Stimulated activated CD8-positive, alpha-beta memory T cell treated with anti-CD3 and anti-CD28 coated beads, Interleukin-12 subunit alpha, Interleukin-12 subunit beta, amount 100 ng/mL, for 24 hours (primary cell): ENCODE results near the gene TAX1BP1.
"Not testable (repeated sequence)": the region's sequence is repeated elsewhere in the genome, so short reads cannot be mapped to it uniquely, and the experiment has no call there.

Experiments used
- DNase-seq: peaks from one replicate; pipeline ENCODE4 v3.0.0-alpha.2; 2020; ENCODE audit errors: extremely low read depth

The TAX1BP1 gene

GRCh38 chr7:27843584-27844305 lies 103.8 kb downstream of the TAX1BP1 start:
- DNase-seq = no peak

- no peak for DNase-seq
Measured at GRCh38 chr7:27846388-27846787, 106.4 kb downstream of the TAX1BP1 start.

GRCh38 chr7:27850531-27850930 lies 110.6 kb downstream of the TAX1BP1 start:
- no peak for DNase-seq

- DNase-seq = not testable (repeated sequence)
Measured at GRCh38 chr7:27856703-27857485, 116.9 kb downstream of the TAX1BP1 start.

GRCh38 chr7:27860800-27861199 lies 120.8 kb downstream of the TAX1BP1 start:
- no peak for DNase-seq

GRCh38 chr7:27861747-27862146 lies 121.8 kb downstream of the TAX1BP1 start:
- DNase-seq = no peak

GRCh38 chr7:27863880-27864279 lies 123.9 kb downstream of the TAX1BP1 start:
- DNase-seq = no peak

- DNase-seq = no peak
Measured at GRCh38 chr7:27866256-27866655, 126.3 kb downstream of the TAX1BP1 start.

GRCh38 chr7:27866828-27867672 lies 127.1 kb downstream of the TAX1BP1 start:
- no peak for DNase-seq

GRCh38 chr7:27868131-27868550 lies 128.2 kb downstream of the TAX1BP1 start:
- DNase-seq = no peak

GRCh38 chr7:27869056-27869455 lies 129.1 kb downstream of the TAX1BP1 start:
- no peak for DNase-seq

- DNase-seq = no peak
Measured at GRCh38 chr7:27870595-27870994, 130.6 kb downstream of the TAX1BP1 start.

GRCh38 chr7:27871086-27871485 lies 131.1 kb downstream of the TAX1BP1 start:
- no peak for DNase-seq

GRCh38 chr7:27871866-27872265 lies 131.9 kb downstream of the TAX1BP1 start:
- no peak for DNase-seq

- DNase-seq = no peak
Measured at GRCh38 chr7:27872356-27873275, 132.7 kb downstream of the TAX1BP1 start.

GRCh38 chr7:27873981-27874957 lies 134.3 kb downstream of the TAX1BP1 start:
- no peak for DNase-seq

- DNase-seq = no peak
Measured at GRCh38 chr7:27875061-27875460, 135.1 kb downstream of the TAX1BP1 start.

- DNase-seq = no peak
Measured at GRCh38 chr7:27875832-27876231, 135.9 kb downstream of the TAX1BP1 start.

GRCh38 chr7:27876756-27877155 lies 136.8 kb downstream of the TAX1BP1 start:
- no peak for DNase-seq
